MM.1S (cell line): Measurements from ENCODE around the gene GTF2H1.

Experiments used
- CTCF ChIP-seq: fragments of 300-600 bp; sonication (generic); IDR thresholded peaks from 2 replicates; pipeline ENCODE4 v1.5.1; 2016; ENCODE audit warnings: antibody characterized with exemption, low read length, mixed read lengths
- EZH2 ChIP-seq: fragments of 300-600 bp; sonication (generic); optimal IDR thresholded peaks from 2 replicates; pipeline ENCODE3; 2017; ENCODE audit warnings: low read depth, mild to moderate bottlenecking, antibody characterized with exemption, low read length, mixed read lengths
- EZH2phosphoT487 ChIP-seq: fragments of 300-600 bp; sonication (generic); IDR thresholded peaks from 2 replicates; pipeline ENCODE4 v1.6.1; 2018; ENCODE audit warnings: antibody characterized with exemption, low read length

GRCh38 chr11:18367431-18367830, 45.1 kb downstream of the GTF2H1 start:
- TF ChIP-seq CTCF = no peak
- TF ChIP-seq EZH2 = no peak
- no peak for TF ChIP-seq EZH2phosphoT487
